NCI-H146 (cell line): ENCODE measurements around the gene IFI27.

Experiments
- DNase-seq: peaks from one replicate; lab custom pipeline; 2025; lab: John Stamatoyannopoulos, UW

IFI27 gene

DNA sequence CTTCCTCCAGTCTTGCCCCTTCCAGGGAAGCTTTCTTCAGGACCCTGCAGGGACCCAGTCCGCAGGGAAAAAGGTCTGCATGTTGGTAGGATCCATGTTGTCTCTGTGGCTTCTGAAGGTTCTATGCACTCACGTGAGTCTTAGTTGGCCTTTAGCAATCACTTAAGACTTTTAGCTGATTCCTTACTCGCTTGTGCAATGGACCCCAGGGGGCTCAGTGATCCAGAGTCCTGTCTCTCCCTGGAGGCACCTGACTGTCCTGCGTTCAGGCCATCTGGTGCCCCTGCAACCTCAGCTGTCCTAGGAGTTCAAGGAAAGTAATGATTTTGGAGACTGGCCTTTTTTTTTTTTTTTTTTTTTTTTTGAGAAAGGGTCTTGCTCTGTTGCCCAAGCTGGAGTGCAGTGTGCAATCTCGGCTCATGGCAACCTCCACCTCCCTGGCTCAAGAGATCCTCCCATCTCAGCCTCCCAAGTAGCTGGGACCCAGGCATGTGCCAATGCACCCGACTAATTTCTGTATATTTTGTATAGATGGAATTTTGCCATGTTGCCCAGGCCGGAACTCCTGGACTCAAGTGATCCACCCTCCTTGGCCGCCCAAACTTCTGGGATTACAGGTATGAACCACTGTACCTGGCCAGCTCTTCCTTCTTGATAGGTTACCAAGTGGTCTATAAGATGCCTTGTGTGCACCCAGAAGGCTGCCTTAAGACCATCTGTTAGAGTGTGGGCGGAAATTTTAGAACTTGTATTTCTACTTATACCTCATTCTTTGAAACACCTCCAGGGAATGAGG is 14.2 kb downstream of the IFI27 start:
- DNase-seq = no peak

DNA sequence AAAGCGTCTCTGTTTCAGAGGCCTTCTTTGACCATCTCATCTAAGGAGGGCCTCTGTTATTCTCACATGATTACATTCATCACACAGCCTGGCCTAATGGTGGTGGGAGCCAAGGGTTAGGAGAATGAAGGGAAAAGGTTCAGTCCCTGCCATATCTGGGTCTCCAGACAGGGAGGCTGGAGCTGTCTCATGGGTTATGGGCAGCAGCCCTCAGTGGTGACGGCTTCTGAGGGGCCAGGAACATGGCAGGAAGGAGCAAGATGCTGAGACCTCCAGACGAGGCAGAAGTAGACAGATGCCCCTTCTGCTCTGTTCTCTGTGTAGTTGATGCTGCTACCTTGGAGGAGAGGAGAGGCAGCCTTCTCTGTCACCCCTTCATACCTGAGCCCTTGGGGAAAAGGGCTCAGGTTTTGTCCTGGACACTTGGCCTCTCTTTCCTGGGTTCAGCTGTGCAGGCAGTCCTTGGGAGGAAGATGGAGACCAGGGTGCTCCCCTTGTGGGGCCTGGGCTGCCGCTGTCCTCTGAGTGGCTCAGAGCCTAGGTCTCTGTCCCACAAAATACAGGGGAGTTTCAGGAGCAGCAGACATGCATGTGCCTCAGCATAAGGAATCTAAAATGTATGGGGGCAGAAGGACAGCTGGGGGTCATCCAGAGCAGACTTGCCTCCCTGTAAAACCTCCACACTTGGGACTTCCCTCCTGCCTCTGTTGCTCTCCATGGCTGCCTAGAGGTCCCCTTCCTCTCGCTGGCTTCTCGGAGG is 15.3 kb downstream of the IFI27 start:
- DNase-seq = no peak

DNA sequence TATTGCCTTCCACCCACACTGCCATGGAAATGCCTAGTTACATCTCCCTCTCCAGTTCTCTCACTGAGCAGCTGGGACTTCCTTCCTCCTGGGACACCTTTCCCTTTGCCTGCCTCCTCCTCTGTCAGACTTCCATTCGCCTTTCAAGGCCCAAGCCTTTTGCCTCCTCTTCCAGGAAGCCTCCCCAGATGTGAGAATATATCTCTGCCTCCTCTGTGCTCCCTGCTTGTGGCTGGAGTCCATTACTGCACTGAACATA is 15.8 kb downstream of the IFI27 start:
- no peak for DNase-seq

DNA sequence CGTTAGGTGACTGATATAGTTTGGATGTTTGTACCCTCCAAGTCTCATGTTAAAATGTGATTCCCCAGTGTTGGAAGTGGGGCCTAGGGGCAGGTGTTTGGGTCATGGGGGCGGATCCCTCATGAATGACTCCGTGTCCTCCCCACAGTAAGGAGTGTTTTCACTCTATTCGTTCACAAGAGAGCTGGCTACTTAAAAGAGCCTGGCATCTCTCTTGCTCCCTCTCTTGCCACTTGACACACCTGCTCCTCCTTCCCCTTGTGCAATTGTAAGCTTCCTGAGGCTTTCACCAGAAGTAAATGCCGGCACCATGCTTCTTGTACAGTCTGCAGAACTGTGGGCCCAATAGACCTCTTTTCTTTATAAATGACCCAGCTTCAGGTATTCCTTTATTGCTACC is 16.3 kb downstream of the IFI27 start:
- DNase-seq = no peak

DNA sequence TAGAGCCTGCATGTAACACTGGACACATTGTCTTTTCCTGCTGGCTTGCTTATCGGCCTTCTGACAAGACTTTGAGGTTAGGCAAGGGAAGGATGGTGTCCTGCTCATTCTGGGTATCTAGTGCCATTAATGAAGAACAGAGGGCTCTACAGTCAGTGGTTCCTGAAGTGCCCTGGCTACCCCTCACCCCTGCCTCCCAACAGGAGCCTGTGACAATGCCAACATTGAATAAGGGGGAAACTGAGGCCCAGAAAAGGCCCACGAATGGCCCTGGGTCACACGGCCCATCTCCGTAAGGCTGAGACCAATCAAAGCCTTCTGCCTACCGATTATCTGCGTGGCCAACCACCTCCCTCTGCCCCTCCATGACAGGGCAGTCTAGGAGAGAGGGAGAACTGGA is 16.8 kb downstream of the IFI27 start:
- no peak for DNase-seq

DNA sequence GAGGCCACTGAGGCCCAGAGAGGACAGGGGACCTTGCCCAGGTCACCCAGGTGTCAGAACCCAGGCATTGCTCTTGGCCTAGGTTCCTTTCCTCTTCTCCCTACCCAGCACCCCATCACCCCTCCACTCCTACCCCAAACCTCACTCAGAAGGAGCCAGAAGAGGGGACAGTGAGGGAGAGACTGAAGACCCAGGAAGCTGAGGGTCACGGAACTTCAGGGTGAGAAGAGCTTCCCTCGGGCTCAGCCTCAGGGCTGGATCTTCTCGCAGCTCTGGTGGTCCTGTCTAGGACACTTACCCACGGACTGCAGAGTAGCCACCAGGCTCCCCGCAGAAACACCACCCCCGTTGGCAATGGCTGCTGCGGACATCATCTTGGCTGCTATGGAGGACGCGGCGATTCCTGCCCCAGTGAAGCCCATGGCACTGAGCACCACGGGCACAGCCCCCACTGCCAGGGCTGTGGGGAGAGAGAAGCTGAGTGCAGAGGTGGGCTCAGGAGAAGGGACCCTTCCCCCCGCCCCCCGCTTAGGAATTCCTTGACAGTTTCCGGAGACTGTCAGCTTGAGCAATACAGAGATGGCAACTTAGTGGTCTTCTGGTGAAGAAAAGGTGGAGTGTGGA is 17.8 kb downstream of the IFI27 start:
- no peak for DNase-seq

DNA sequence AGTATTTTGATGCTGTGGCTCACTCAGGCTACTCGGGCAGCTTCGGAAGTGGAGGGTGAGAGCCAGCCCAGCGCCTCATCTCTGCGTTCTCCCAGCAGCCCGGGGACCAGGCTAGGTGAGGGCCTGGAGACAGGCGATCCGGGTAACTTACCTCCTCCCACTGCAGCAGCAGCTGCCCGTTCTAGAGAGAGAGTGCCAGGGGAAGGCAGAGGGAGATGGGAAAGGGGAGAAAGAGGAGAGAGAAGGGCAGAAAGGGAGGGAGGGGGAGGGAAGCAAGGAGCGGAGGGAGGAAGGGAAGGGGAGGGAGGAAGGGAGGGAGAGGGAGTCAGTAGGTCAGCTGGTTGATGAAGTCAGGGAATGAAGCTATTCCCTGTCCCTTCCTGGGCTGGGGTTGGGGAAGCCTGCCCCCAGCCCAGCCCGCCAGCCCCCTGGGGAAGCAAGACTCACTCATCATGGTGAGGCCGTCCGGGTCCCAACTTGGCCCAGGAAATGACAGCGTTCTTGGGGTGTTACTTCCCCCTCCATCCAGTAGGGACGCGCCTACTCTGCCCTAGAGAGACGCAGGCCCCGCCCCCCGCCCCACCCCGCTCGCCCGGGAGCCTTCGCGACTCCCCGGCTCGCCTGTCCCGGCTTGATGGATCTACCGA is 18.7 kb downstream of the IFI27 start, which contains the start of gene IFI27L2:
IFI27L2 (minus strand) TSS at position 494 of the 647 bp plus-strand sequence; CDS start at position 454, 40 bp downstream.
- peak; percentile 40 for DNase-seq

DNA sequence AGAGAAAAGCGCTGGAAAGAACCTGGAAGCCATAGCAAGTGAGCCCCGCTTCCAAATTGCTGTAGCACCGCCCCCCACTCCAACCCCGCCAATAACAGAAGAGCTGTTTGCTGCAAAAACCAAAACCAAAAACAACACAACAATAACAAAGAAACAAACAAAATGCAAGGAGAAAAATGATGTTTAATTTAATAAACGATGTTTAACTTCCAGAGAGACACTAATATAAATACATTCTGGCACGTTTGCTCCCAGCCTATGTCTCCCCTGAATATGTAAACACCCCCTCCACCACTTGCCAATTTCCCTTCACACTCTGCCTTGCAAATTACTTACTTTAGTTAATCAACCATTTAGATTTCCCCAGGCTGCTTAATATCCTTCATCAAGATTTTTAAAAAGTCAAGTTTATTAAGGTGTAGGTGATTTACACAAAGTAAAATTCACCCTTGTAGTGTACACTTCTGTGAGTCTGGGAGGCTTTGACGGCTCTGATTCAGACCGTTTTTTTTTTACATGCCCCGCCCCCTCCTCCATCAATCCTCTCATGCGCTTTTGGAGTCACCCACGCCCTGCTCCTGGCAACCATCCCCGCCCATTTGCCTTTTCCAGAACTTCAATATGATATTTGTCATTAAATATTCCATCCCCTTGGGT is 19.4 kb downstream of the IFI27 start:
- DNase-seq = no peak

DNA sequence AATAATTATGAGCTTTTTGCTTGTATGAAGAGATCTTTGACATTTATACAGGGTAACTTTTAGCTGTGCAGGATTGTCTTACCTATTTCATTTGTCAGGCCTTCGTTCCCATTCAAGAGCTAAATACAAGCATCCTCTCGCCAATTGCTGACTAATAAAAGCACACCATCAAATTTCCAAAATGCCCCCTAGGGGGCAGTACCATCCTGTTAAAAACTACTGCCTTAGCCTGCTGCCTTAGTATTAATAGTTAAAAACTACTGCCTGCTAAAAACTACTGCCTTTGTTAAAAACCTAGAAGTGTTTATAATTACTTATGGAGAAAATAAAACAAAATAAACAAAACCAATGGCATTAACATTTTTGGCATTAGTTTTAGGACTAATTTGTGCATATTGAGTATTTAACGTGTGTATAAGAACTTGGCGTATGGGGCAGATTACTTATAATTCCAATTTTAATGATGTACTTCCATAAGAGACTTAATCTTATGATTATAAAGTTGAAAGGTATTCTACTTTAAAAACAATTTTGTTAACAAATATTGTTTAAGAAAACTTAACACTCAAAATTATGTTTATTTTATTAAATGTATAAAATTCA is 21.9 kb downstream of the IFI27 start:
- DNase-seq = peak; percentile 31

DNA sequence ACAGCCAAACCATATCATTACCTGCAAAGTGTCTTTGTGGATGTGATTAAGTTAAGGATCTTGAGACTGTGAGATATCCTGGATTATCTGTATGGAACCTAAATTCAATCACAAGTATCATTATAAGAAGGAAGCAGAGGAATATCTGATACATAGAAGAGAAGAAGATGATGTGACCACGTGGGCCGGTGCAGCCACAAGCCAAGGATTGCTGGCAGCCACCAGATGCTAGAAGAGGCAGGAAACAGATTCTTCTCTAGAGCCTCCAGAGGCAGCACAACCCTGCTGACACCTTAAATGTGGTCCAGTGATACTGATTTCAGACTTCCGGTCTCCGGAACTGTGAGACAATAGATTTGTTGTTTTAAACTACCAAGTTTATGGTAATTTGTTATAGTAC is 24.9 kb downstream of the IFI27 start:
- no peak for DNase-seq

DNA sequence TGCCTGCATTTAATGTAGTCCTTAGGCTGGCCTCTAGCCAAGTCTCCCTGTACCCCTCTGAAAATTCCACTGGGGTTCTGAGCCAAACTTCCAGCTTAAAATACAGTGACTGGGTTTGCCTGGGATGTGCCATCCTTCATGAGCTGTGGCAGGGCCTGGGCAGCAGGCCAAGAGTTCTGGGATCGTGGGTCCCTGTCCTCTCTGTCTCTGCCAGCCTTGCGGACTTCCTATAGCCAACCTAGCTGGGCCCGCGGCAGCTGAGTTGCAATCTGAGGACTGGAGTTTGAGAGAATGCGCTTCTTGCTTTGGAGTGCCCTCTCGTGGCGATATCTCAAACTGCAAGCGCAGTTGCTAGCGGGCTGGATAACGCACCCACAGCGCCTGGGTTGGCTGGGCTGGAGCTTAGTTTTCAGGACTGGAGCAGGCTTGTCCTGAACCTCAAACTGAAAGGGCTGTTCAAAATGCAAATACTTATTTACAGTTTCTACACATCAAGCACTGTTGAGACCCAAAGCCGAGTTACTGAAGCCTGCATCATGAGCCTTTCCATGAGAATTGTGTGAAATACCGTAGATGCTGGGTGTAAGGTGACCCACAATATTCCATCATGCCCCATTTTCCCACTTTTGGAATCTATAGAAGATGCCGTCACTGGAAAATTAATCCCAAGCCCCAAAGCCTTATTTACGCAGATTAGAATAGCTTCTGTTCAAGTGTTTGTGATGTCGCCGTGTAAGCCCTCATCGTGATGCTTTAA is 26.2 kb downstream of the IFI27 start:
- DNase-seq = peak; percentile 51

DNA sequence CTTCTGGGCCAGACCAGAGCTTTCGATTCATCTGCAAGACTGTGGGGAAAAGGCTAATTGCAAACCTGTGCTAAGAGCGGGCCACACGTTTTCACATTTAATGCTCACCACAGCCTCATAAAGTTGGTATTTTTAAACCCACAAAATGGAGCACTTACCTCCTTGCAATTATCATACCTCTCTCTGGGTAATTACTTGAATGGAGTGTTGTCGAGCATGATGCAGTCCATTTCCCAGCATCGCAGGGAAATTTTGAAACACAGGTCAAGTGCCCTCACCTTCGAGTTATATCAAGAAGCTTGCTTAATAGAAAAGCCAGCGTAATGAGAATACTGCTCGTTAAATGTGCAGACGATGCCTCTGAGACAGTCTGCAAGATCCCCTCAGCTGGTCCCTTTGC is 27.7 kb downstream of the IFI27 start:
- DNase-seq = no peak

DNA sequence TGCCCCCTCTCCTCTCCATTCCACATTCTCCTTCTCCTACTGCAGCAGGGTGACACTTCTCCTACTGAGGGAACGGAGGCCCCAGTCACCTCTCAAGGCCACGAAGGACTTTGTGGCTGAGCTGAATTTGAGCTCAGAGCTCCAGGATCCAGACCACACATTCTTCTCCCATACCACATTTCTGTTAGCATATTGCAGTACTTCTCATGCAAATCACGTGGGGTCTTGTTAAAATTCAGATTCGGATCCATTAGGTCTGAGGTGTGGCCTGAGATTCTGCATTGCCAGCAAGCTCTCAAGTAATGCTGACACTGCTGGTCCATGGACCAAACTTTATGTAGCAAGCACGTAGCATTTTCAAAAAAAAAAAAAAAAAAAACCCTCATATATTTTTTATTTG is 28.5 kb downstream of the IFI27 start:
- no peak for DNase-seq

DNA sequence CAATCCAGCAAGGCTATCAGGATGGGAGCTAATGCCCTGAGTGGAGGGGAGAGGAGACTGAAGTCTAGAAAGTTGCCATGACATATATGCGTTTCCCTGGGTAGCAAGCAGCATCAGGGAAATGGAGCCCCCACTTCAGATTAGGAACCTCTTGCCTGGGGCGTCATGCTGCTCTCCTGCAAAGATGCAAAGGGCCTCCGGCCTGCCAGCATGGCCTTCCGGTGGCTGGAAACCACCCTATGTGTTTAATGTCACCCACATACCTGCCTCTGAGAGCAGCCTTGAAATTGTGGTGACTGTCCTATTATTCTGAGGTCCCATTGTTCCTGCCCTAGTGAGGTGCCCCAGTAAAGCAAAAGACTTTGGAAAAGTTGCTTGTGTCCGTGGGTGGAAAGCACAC is 28.9 kb downstream of the IFI27 start:
- DNase-seq = no peak

DNA sequence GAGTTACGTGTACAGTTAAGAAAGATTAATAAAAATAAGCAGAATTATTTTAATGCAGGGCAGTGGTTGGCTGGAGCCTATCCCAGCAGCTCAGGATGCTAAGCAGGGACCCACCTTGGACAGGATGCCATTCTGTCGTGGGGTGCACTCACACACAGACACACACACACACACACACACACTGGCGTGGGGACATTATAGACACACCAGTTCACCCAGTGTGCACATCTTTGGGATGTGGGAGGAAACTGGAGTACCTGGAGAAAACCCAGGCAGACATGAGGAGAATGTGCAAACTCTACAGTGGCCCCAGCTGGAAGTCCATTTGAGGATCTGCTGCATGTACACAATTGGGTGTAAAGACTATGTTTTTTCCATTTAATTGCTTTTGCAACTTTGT is 31.7 kb downstream of the IFI27 start:
- no peak for DNase-seq

DNA sequence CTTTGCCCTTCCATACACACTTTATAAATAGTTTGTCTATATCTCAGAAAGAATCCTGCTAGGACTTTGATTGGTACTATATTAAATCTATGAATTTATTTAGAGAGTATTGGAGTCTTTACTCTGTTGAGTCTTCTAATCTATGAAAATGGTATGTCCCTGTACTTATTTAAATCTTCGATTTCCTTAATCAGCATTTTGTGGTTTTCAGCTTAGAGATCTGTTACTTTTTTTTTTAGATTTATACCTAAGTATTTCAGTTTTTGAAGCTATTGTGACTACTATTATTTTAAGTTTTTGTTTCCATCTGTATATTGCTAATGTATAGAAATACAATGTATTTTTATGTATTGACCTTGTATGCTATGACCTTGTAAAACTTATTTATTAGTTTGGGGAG is 32.3 kb downstream of the IFI27 start:
- DNase-seq = no peak

DNA sequence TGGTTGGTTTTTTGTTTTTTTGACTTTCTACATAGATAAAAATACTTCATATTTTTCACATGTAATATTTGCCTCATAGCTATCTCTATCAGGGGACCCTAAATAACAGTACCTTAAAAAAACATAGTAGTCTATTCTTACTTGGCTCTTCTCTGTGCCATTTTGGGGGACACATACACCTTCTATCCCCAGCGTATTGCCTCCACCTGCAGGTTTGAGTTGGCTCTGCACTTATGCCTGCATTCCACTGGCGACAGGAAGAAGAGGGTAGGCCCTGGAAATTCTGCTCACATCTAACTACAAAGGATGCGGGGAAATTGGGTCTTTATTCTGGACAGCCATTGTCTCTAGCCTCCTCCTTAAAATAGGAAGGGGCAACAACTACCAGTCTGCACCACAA is 32.7 kb downstream of the IFI27 start:
- no peak for DNase-seq

DNA sequence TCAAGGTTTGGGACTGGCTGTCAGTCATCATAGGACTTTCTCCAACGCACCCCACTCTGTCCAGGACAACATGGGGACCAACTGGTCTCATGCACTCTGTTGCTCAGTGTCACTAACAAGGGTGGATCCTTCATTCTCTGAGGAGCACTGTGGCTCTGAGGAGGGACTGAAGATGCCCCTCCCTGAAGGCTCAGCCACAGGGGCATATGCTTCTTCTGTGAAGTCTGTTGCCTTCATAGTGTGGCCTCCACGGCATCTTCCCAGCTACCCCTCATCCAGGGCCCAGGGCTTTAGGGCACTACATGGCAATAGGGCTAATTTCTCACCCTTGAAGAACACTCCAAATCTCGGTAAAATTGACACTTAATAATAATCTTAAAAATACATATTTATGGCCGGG is 33.2 kb downstream of the IFI27 start:
- no peak for DNase-seq

DNA sequence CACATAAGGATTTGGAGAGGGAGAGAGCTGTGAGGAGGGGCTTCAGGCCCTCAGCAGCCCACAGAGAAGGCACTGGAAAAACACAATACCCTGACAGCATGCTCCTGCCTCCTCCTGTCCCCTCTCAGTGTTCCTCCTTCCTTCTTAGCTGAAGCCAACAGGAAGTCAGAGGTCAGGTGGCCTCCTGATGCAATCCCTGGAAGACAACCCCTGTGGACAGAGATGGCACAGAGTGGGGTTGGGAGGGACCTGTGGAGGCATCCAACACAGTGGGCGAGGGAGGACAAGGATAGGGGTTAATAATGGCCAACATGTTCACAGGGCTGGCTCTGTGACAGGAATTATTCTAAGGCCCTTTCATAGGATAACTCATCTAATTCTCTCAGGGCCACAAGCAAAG is 34.2 kb downstream of the IFI27 start:
- DNase-seq = no peak

DNA sequence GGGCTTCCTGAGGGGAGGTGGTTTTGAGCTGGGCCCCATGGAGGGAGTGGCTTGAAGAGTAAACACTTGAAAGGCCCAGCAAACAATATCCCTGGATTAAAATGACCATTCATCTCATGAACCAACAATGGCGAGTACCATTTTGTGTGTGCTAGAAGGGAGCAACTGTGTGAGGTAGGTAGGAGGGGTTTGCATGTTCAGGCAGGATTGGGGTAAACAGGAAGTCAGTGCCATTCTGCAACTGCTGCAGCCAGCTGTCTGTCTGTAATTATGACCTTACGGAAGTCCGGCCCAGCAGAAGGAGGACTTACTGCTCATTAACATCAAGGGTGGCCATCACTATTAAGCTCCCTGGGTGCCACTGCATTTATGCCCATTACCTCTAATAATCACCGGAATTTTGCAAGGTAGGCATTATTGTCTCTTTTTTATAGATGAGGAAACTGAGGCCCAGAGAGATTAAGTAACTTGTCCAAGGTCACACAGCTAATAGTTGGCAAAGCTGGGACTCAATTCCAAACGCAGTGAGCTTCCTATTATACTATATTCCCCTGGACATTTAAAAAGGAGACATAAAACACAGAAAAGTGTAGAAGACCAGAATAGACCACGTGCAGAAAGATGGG is 35.5 kb downstream of the IFI27 start:
- peak; percentile 39 for DNase-seq

DNA sequence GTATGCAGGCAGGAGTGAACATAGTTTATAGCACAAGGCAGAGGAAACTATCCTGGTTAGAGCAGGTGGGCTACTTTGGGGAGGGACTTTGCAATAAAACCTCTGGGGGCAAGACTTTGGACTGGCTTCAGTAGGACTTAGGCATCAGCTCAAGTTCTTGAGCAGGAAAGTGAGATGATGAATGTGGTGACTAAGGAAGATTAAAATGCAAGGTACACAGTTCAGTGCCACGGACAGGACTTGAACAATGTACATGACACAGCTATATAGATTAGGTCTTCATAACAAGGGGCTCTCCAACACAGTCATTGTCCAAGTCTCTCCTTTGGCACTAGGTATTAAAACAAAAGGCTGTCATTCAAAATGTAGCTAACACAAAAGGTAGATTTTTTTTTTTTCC is 42.1 kb downstream of the IFI27 start:
- DNase-seq = no peak
